ENCODE results near the gene SH2D4B. TPM values are rescaled to one million over a fixed set of nuclear protein-coding genes. Genes with fewer than 3 reads are reported as not detected.

The SH2D4B gene
- total RNA-seq, 4 donors from 2014 or later = not detected

GRCh38 chr10:80501913-80502521 lies 35.7 kb upstream of the SH2D4B start:
- H3K4me1 ChIP-seq = peaks cover 17 to 92% (median 66%) of the 10 kb centered on the region in 3 donors
- 64 to 92% methylated on average over 4 to 10 of the region's 13 CpGs for WGBS, 2 donors (ENCODE audit: low coverage in 1 of 2)

GRCh38 chr10:80502621-80503583 lies 34.8 kb upstream of the SH2D4B start:
- TF ChIP-seq EP300 (IDR thresholded peaks at IDR 0.05) (no peak), CTCF (IDR thresholded peaks at IDR 0.05) (no peak), POLR2A (IDR thresholded peaks at IDR 0.05) (no peak), POLR2AphosphoS5 (IDR thresholded peaks at IDR 0.05) (no peak)
- no peak overlapping the region for H3K4me3 ChIP-seq
- peaks cover 16 to 83% (median 66%) of the 10 kb centered on the region in 3 donors for H3K4me1 ChIP-seq
- WGBS, 2 donors (ENCODE audit: low coverage in 1 of 2) = 74 to 84% methylated on average over 6 to 13 of the region's 13 CpGs
- H3K27me3 ChIP-seq = no peaks in the 10 kb centered on the region
- peaks cover 0 to 22% of the 10 kb centered on the region in 2 donors for H3K36me3 ChIP-seq
- peak overlapping the region in 3 of 4 donors; percentile 49 to 78 (median 71) for H3K27ac ChIP-seq
- no peak for ATAC-seq
- no peaks in the 10 kb centered on the region for H3K9me3 ChIP-seq

More at GRCh38 chr10:80501913-80502521, 35.7 kb upstream of the SH2D4B start:
- Histone ChIP-seq H3K27ac (peak overlapping the region in 3 of 4 donors; percentile 49 to 78 (median 71)), H3K36me3 (peaks cover 0 to 13% of the 10 kb centered on the region in 2 donors), H3K4me3 (no peak overlapping the region), H3K27me3 (no peaks in the 10 kb centered on the region), H3K9me3 (no peaks in the 10 kb centered on the region)
- no peak for ATAC-seq
- TF ChIP-seq CTCF (IDR thresholded peaks at IDR 0.05) = no peak
- TF ChIP-seq POLR2A (IDR thresholded peaks at IDR 0.05) = no peak
- TF ChIP-seq POLR2AphosphoS5 (IDR thresholded peaks at IDR 0.05) = no peak
- no peak for TF ChIP-seq EP300 (IDR thresholded peaks at IDR 0.05)

GRCh38 chr10:80503584-80504157 lies 34.0 kb upstream of the SH2D4B start:
- H3K4me1 ChIP-seq = peaks cover 10 to 75% (median 58%) of the 10 kb centered on the region in 3 donors
- no peak for ATAC-seq

More at GRCh38 chr10:80503584-80504157, 34.0 kb upstream of the SH2D4B start:
- peaks cover 0 to 30% of the 10 kb centered on the region in 2 donors for H3K36me3 ChIP-seq
- TF ChIP-seq CTCF (IDR thresholded peaks at IDR 0.05) (no peak), POLR2A (IDR thresholded peaks at IDR 0.05) (no peak), POLR2AphosphoS5 (IDR thresholded peaks at IDR 0.05) (no peak), EP300 (IDR thresholded peaks at IDR 0.05) (no peak)
- H3K27ac ChIP-seq = peak overlapping the region in 3 of 4 donors; percentile 71 to 78 (median 74)
- no peak overlapping the region for H3K4me3 ChIP-seq
- H3K9me3 ChIP-seq = no peaks in the 10 kb centered on the region
- 82% methylated on average over 5 of the region's 7 CpGs; no CpG with 5 or more reads in 1 of the 2 donors for WGBS, 2 donors (ENCODE audit: low coverage in 1 of 2)
- no peaks in the 10 kb centered on the region for H3K27me3 ChIP-seq
